Measurements from ENCODE around the gene NAB2.

DNA sequence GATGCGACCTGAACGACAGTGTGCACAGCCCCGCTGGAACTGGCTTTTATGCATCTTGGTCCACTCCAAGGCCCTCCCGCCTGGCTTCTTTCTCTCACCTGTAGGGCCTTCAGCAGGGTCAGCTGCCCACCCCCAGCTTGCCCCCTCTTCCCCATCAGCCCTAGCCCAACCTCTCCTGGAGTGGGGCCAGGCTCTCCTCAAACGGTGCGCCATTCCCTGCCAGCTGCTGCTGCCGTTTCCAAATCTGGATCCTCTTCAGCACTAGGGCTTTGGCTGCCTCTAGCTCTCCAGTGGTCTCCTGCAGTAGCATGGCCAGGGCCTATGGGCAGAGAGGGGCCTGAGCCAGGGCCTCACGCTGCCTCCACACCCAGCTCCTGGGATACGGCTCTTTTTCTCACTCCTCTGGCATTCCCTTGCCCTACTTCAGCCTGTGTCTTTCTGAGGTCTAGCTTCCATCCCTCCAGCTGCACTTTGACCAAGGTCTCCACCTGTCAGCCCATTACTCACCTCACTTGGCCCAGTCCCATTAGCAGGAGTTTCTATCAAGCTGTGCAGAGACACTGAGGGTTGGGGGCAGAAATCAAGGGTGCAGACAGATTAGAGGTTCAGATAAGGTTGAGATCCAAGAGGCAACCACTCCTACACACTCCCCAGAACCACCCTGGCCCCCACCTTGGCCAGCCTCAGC, 17.3 kb downstream of the NAB2 start:
- no peak for TF ChIP-seq EZH2 (IDR thresholded peaks at IDR 0.05; ENCODE audit: insufficient read depth, poor library complexity, severe bottlenecking)
- no peak for TF ChIP-seq EZH2phosphoT487 (IDR thresholded peaks at IDR 0.05; ENCODE audit: insufficient read depth, low read depth)

All from GM23248 (cell line).